Uterus (tissue), 4 donors: Measurements from ENCODE around the gene LIMS2. TPM values are rescaled to one million over a fixed set of nuclear protein-coding genes. Genes with fewer than 3 reads are reported as not detected.

ENCODE experiments used
- DNase-seq, 2 donors: peaks; one replicate each; pipeline ENCODE4 v3.0.0-alpha.2; 2019 to 2020
- H3K27ac ChIP-seq, 2 donors: fragments of 200-600 bp; sonication (generic); 1 replicate in 1 of 2; 2 replicates in 1 of 2; pipeline ENCODE4 v1.5.1; 2016 to 2018
- H3K27me3 ChIP-seq, 2 donors: fragments of 200-600 bp; sonication (generic); one replicate each; pipeline ENCODE4 v1.5.1; 2018 to 2019; ENCODE audit warnings: control low read depth in 1 of 2
- H3K36me3 ChIP-seq, 2 donors: fragments of 200-600 bp; sonication (generic); one replicate each; pipeline ENCODE4 v1.5.1; 2019; ENCODE audit warnings: control low read depth in 1 of 2
- H3K4me1 ChIP-seq, 2 donors: fragments of 200-600 bp; sonication (generic); one replicate each; pipeline ENCODE4 v1.5.1; 2018 to 2019; ENCODE audit warnings: control low read depth in 1 of 2
- H3K4me3 ChIP-seq, 2 donors: fragments of 200-600 bp; sonication (generic); 1 replicate in 1 of 2; 2 replicates in 1 of 2; pipeline ENCODE4 v1.5.1; 2018 to 2019; ENCODE audit warnings: mild to moderate bottlenecking in 1 of 2
- H3K9me3 ChIP-seq, 2 donors: fragments of 200-600 bp; sonication (generic); one replicate each; pipeline ENCODE4 v1.5.1; 2019; ENCODE audit warnings: control low read depth in 1 of 2
- CTCF ChIP-seq, 4 experiments: fragments of 200-600 bp in 2 of 4; fragments of 450-650 bp in 2 of 4; sonication (generic) in 2 of 4; IDR thresholded peaks; one replicate each; pipeline ENCODE4 v1.5.1; 2016 to 2019; ENCODE audit warnings: antibody characterized with exemption in 4 of 4, mild to moderate bottlenecking in 2 of 4, moderate library complexity in 1 of 4
- POLR2A ChIP-seq, 2 donors: fragments of 450-650 bp; IDR thresholded peaks; one replicate each; pipeline ENCODE4 v1.6.1; 2016; ENCODE audit warnings: antibody characterized with exemption in 2 of 2, mild to moderate bottlenecking in 1 of 2, moderate library complexity in 1 of 2
- intact Hi-C: fragments of 100-400 bp; cut with DNase I; formaldehyde crosslinking; loops from one replicate; pipeline ENCODE4 v1.15.1; 2023; ENCODE audit warnings: low total_unique reads
- total RNA-seq, 4 donors: library from RNA; depleted of rRNA in 3 of 4; stranded (reverse); fragments of >200 nt in 3 of 4; gene quantifications; one replicate each; pipeline versions ENCODE4 v1.1.0 to v1.2.4, GENCODE V29; 2014 to 2023
- donor health status: DM: yes; HTN: yes; CAD: no.

The LIMS2 gene
- total RNA-seq, 4 donors from 2014 or later = 15.8 to 298 (median 66.2) TPM

GRCh38 chr2:127654084-127654837 is 21.1 kb downstream of the LIMS2 start:
- DNase-seq = no peak
- intact Hi-C loops = no loop called here
- Histone ChIP-seq H3K4me1 (peaks cover 0 to 30% of the 10 kb centered on the region in 2 donors), H3K27me3 (no peaks in the 10 kb centered on the region), H3K9me3 (no peaks in the 10 kb centered on the region), H3K4me3 (no peak overlapping the region), H3K27ac (peak overlapping the region; percentile 20 to 45), H3K36me3 (no peaks in the 10 kb centered on the region)
- TF ChIP-seq POLR2A (IDR thresholded peaks at IDR 0.05) (no peak), CTCF (IDR thresholded peaks at IDR 0.05) (no peak)

DNA sequence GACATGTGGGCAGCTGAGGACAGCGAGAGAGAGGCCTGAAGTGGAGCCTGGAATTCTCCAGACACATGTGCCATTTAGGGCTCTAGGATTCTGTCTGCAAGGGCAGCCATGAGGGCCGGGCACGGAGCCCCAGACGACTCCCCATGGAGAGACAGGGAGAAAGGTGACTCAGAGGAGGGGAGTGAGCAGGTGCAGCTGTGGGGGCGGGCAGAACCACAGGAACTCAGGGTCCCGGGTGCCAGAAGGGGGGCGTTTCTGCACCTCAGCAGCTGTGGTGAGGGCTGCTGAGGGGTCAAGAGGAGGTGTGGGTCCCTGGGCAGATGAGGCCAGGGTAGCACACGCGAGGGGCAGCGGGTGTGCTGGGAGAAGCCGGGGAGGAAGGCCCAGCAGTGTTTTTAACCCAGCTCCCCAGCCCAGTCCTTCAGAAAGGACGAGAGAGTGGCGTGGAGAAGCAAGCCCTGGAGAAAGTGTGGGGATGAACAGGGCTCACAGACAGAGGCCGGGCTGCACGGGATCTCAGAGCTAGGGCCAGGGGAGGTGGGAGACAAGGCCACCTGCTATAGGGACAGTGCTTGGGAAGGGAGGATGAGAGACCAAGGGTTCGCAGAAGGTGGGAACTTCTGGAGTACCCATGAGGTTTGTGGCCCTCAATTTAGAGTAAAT is 21.8 kb downstream of the LIMS2 start:
- Histone ChIP-seq H3K9me3 (no peaks in the 10 kb centered on the region), H3K27ac (peak overlapping the region; percentile 20 to 45), H3K4me3 (no peak overlapping the region), H3K27me3 (no peaks in the 10 kb centered on the region), H3K36me3 (no peaks in the 10 kb centered on the region), H3K4me1 (peaks cover 0 to 32% of the 10 kb centered on the region in 2 donors)
- intact Hi-C loops = no loop called here
- DNase-seq = no peak
- TF ChIP-seq CTCF (IDR thresholded peaks at IDR 0.05) (no peak), POLR2A (IDR thresholded peaks at IDR 0.05) (no peak)

GRCh38 chr2:127652786-127653357 is 22.5 kb downstream of the LIMS2 start:
- H3K9me3 ChIP-seq = no peaks in the 10 kb centered on the region
- H3K4me3 ChIP-seq = no peak overlapping the region
- peak overlapping the region; percentile 20 to 45 for H3K27ac ChIP-seq
- TF ChIP-seq POLR2A (IDR thresholded peaks at IDR 0.05) (no peak), CTCF (IDR thresholded peaks at IDR 0.05) (no peak)
- no peaks in the 10 kb centered on the region for H3K36me3 ChIP-seq
- H3K4me1 ChIP-seq = peaks cover 0 to 32% of the 10 kb centered on the region in 2 donors
- intact Hi-C loops = no loop called here
- H3K27me3 ChIP-seq = no peaks in the 10 kb centered on the region
- no peak for DNase-seq

- H3K27ac ChIP-seq = peak overlapping the region; percentile 20 to 45
- DNase-seq = peak; percentile 58 to 66
- no peak for TF ChIP-seq POLR2A (IDR thresholded peaks at IDR 0.05)
- TF ChIP-seq CTCF (IDR thresholded peaks at IDR 0.05) = no peak
- H3K9me3 ChIP-seq = no peaks in the 10 kb centered on the region
- no peaks in the 10 kb centered on the region for H3K36me3 ChIP-seq
- intact Hi-C loops = no loop called here
- H3K27me3 ChIP-seq = no peaks in the 10 kb centered on the region
- H3K4me1 ChIP-seq = peaks cover 0 to 31% of the 10 kb centered on the region in 2 donors
- no peak overlapping the region for H3K4me3 ChIP-seq
Observed at GRCh38 chr2:127651971-127652550, 23.3 kb downstream of the LIMS2 start.
